ENCODE measurements around the gene NTF4. TPM values are rescaled to one million over a fixed set of nuclear protein-coding genes. Genes with fewer than 3 reads are reported as not detected.
A peak's percentile ranks its signal among the peaks of the same experiment; 100 is the strongest.

The NTF4 gene
- total and polyA plus RNA-seq, 2 of the 13 experiments (the other 11 are each of a cell fraction or from before 2014, with no cell fraction given) = not detected

GRCh38 chr19:49085020-49085867 is 20.6 kb upstream of the NTF4 start, which contains the start of gene SNRNP70 (continued):
- no peak for TF ChIP-seq RFX1 (IDR thresholded peaks at IDR 0.05)
- TF ChIP-seq ZNF678 (CRISPR knock-in tag; IDR thresholded peaks at IDR 0.05) = no peak
- TF ChIP-seq HNRNPK (IDR thresholded peaks at IDR 0.05; ENCODE audit: low read depth, low read length, poor library complexity, severe bottlenecking) = peak; percentile 78
- no peak for TF ChIP-seq TFE3 (CRISPR knock-in tag; IDR thresholded peaks at IDR 0.05)
- no peak; the same call in 1 of the 2 replicates for TF ChIP-seq STAT6 (CRISPR knock-in tag; IDR thresholded peaks at IDR 0.05; ENCODE audit: borderline replicate concordance)
- TF ChIP-seq ZNF703 (CRISPR knock-in tag; IDR thresholded peaks at IDR 0.05; ENCODE audit: borderline replicate concordance) = no peak
- TF ChIP-seq ATF3 (CRISPR knock-in tag; IDR thresholded peaks at IDR 0.05) = peak; percentile 54
- TF ChIP-seq ARNTL (CRISPR knock-in tag; IDR thresholded peaks at IDR 0.05) = 0 out of 2 replicates have a peak, but pooled peaks have one; percentile 44
- no peak for TF ChIP-seq SIX4 (CRISPR knock-in tag; IDR thresholded peaks at IDR 0.05)
- peak; percentile 62; the same call in 1 of the 2 replicates for TF ChIP-seq MAF1 (CRISPR knock-in tag; IDR thresholded peaks at IDR 0.05; ENCODE audit: borderline replicate concordance)
- 0 out of 2 replicates have a peak, but pooled peaks have one; percentile 69 for TF ChIP-seq ZBTB44 (CRISPR knock-in tag; IDR thresholded peaks at IDR 0.05)
- no peak for TF ChIP-seq EHMT2 (IDR thresholded peaks at IDR 0.05; ENCODE audit: borderline replicate concordance, low read depth, low read length)
- TF ChIP-seq ZMYM3 (CRISPR knock-in tag; IDR thresholded peaks at IDR 0.05) = peak; percentile 8; the same call in 1 of the 2 replicates
- no peak; the same call in 1 of the 2 replicates for TF ChIP-seq MIER3 (CRISPR knock-in tag; IDR thresholded peaks at IDR 0.05; ENCODE audit: borderline replicate concordance)
- no peak; the same call in 1 of the 2 replicates for TF ChIP-seq ISX (CRISPR knock-in tag; conservative IDR thresholded peaks at IDR 0.05)
- TF ChIP-seq PHF5A (CRISPR knock-in tag; IDR thresholded peaks at IDR 0.05; ENCODE audit: low read depth, unreplicated experiment) = no peak
- TF ChIP-seq ZKSCAN1 (IDR thresholded peaks at IDR 0.05; ENCODE audit: low read length) = no peak
- peak; percentile 62; the same call in 1 of the 2 replicates for TF ChIP-seq CREM (IDR thresholded peaks at IDR 0.05)
- no peak for TF ChIP-seq CREM (CRISPR knock-in tag; IDR thresholded peaks at IDR 0.05)
- TF ChIP-seq ZBTB25 (CRISPR knock-in tag; IDR thresholded peaks at IDR 0.05) = 0 out of 2 replicates have a peak, but pooled peaks have one; percentile 38
- peak; percentile 82; the same call in 1 of the 2 replicates for TF ChIP-seq ZSCAN20 (CRISPR knock-in tag; IDR thresholded peaks at IDR 0.05; ENCODE audit: borderline replicate concordance)
- peak; percentile 66 for TF ChIP-seq ZMYM4 (CRISPR knock-in tag; IDR thresholded peaks at IDR 0.05)

Measured in HepG2 (cell line).